CD4-positive, alpha-beta T cell treated with Interleukin-17A for 1 hour (primary cell): ENCODE measurements around the gene ABHD4.
"Not testable (repeated sequence)": the region's sequence is repeated elsewhere in the genome, so short reads cannot be mapped to it uniquely, and the experiment has no call there.

Experiments
- DNase-seq: peaks from one replicate; pipeline ENCODE4 v3.0.0-alpha.2; 2020

ABHD4 gene

GRCh38 chr14:22593189-22593588 lies 4.9 kb upstream of the ABHD4 start:
- DNase-seq: no peak

- DNase-seq: no peak
Measured at GRCh38 chr14:22593601-22594000, 4.5 kb upstream of the ABHD4 start.

- DNase-seq: no peak
Measured at GRCh38 chr14:22594156-22594716, 3.9 kb upstream of the ABHD4 start.

- no peak for DNase-seq
Measured at GRCh38 chr14:22596354-22596879, 1.7 kb upstream of the ABHD4 start.

GRCh38 chr14:22597265-22597664 lies 835 bp upstream of the ABHD4 start:
- no peak for DNase-seq

- no peak for DNase-seq
Measured at GRCh38 chr14:22597771-22598098, 365 bp upstream of the ABHD4 start.

- DNase-seq: peak; percentile 40
Measured at GRCh38 chr14:22598896-22599244, 770 bp downstream of the ABHD4 start.

- no peak for DNase-seq
Measured at GRCh38 chr14:22599349-22599748, 1.2 kb downstream of the ABHD4 start.

- DNase-seq: no peak
Measured at GRCh38 chr14:22600027-22600426, 1.9 kb downstream of the ABHD4 start.

- no peak for DNase-seq
Measured at GRCh38 chr14:22601456-22601855, 3.4 kb downstream of the ABHD4 start.

GRCh38 chr14:22601996-22602395 lies 3.9 kb downstream of the ABHD4 start:
- no peak for DNase-seq

- DNase-seq: no peak
Measured at GRCh38 chr14:22602862-22603261, 4.8 kb downstream of the ABHD4 start.

- no peak for DNase-seq
Measured at GRCh38 chr14:22606380-22606779, 8.3 kb downstream of the ABHD4 start.

- DNase-seq: no peak
Measured at GRCh38 chr14:22607291-22607690, 9.2 kb downstream of the ABHD4 start.

GRCh38 chr14:22610931-22611330 lies 12.8 kb downstream of the ABHD4 start:
- DNase-seq: no peak

- no peak for DNase-seq
Measured at GRCh38 chr14:22613106-22613695, 15.1 kb downstream of the ABHD4 start.

GRCh38 chr14:22613736-22614239 lies 15.7 kb downstream of the ABHD4 start:
- no peak for DNase-seq

GRCh38 chr14:22614240-22614799 lies 16.2 kb downstream of the ABHD4 start:
- DNase-seq: no peak

- not testable (repeated sequence) for DNase-seq
Measured at GRCh38 chr14:22615765-22616164, 17.7 kb downstream of the ABHD4 start.

- no peak for DNase-seq
Measured at GRCh38 chr14:22622255-22622654, 24.2 kb downstream of the ABHD4 start.

- DNase-seq: no peak
Measured at GRCh38 chr14:22623047-22623446, 24.9 kb downstream of the ABHD4 start.

- DNase-seq: no peak
Measured at GRCh38 chr14:22626590-22626989, 28.5 kb downstream of the ABHD4 start.

- no peak for DNase-seq
Measured at GRCh38 chr14:22627506-22628263, 29.6 kb downstream of the ABHD4 start.

GRCh38 chr14:22629361-22629760 lies 31.3 kb downstream of the ABHD4 start:
- DNase-seq: no peak
